ENCODE results near the gene UMODL1. TPM values are rescaled to one million over a fixed set of nuclear protein-coding genes. Genes with fewer than 3 reads are reported as not detected.

UMODL1 gene
- total and polyA plus RNA-seq, 9 donors: 0.01 to 2.2 (median 0.24) TPM; not detected in 5

DNA sequence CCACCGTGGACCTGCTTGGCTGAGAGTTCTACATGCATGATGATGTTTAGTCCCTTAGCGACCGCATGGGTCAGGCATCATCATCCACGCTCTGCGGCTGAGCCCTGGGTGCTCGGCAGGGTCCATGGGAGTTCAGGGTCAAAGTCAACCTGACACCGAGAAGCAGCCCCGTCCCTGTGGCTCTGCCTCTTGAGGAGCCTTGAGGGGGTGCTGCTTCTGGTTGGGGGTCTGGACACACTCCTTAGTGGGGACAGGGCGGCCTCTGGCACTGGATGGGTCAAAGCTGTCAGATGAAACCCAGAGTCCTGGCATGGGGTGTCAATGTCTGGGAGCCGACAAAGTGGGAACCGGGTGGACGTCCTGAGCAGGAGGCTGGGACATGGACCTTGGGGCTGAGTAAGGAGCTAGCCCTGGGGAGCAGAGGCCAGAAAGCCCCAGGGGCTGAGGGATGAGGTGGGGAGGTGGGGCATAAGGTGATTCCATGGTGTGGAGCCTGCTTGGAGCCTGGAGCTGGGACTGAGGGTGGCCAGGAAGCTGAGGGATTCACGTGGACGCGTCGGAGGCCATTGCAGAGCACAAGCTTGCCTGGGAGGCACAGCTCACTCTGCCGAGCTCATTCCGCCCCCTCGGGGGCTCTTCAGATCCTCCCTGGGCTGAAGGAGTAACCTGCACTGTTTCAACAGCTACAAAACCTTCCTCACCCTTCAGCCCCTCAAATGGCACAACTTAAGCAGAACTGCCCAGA is 53.9 kb downstream of the UMODL1 start:
- H3K36me3 ChIP-seq: no peaks in the 10 kb centered on the region
- TF ChIP-seq EP300 (IDR thresholded peaks at IDR 0.05) (no peak), POLR2A (IDR thresholded peaks at IDR 0.05) (no peak)
- TF ChIP-seq, protein P1, sequence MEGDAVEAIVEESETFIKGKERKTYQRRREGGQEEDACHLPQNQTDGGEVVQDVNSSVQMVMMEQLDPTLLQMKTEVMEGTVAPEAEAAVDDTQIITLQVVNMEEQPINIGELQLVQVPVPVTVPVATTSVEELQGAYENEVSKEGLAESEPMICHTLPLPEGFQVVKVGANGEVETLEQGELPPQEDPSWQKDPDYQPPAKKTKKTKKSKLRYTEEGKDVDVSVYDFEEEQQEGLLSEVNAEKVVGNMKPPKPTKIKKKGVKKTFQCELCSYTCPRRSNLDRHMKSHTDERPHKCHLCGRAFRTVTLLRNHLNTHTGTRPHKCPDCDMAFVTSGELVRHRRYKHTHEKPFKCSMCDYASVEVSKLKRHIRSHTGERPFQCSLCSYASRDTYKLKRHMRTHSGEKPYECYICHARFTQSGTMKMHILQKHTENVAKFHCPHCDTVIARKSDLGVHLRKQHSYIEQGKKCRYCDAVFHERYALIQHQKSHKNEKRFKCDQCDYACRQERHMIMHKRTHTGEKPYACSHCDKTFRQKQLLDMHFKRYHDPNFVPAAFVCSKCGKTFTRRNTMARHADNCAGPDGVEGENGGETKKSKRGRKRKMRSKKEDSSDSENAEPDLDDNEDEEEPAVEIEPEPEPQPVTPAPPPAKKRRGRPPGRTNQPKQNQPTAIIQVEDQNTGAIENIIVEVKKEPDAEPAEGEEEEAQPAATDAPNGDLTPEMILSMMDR (IDR thresholded peaks at IDR 0.05): no peak
- intact Hi-C loops (cut with DNase I): loop anchor here in 1 of 4 donors (5.0 kb wide), 1 partner anchor 523 kb away; no protein-coding TSS in a partner anchor
- DNase-seq: no peak
- 55 to 68% (median 63%) methylated on average over 19 of the region's 19 CpGs for WGBS, 3 donors
- no peaks in the 10 kb centered on the region for H3K27me3 ChIP-seq
- no peak overlapping the region for H3K27ac ChIP-seq
- H3K4me1 ChIP-seq (ENCODE audit: insufficient read depth): no peaks in the 10 kb centered on the region
- no peaks in the 10 kb centered on the region for H3K9me3 ChIP-seq
- H3K4me3 ChIP-seq: no peak overlapping the region

DNA sequence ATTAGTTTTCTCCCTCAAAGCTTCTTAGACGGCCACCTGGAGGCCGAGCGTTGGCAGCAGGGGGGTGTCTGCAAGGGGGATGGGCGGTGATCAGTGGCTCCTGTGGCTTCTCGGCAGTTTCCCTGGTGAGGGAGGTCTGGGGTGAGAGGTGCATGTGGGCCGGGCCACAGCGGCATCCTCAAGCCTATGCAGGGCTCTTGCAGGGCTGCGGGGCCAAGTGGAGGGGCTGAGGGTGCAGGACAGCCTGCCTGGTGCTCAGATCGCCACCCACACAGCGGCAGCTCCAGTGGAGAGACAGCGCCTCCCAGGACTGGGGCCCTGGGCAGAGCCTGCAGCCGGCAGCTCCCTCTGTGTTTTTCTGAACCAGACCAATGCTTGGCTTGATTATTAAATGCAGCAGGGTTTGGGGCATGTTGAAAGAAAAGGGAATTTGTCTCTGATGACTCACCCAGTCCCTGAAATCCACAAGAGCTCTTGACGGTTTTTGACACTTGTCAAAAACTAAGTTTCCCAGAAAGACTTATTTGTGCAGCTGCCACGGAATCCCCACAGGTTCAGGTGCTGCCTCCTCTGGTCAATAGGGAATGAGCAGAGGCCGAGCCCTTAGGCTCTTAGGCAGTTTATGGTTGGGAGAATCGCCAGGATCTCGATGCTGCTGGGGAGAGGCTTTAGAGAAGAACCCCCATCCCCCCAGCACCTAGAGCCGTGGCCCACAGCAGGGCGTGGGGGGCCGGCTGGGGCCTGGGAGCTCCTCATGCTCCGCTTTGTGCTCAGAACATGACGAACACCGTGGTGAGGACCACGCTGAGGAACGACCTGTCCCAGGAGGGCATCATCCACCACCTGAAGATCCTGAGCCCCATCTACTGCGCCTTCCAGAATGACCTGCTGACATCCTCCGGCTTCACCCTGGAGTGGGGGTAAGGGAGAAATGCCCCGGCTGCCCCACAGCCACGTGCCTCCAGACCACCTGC is 54.7 kb downstream of the UMODL1 start:
- WGBS, 3 donors: 52 to 58% (median 54%) methylated on average over 29 of the region's 29 CpGs
- intact Hi-C loops (cut with DNase I): no loop called here
- H3K4me1 ChIP-seq (ENCODE audit: insufficient read depth): no peaks in the 10 kb centered on the region
- TF ChIP-seq POLR2A (IDR thresholded peaks at IDR 0.05) (no peak), EP300 (IDR thresholded peaks at IDR 0.05) (no peak)
- TF ChIP-seq, protein P1 (IDR thresholded peaks at IDR 0.05): no peak
- H3K4me3 ChIP-seq: no peak overlapping the region
- H3K27ac ChIP-seq: no peak overlapping the region
- no peaks in the 10 kb centered on the region for H3K36me3 ChIP-seq
- H3K9me3 ChIP-seq: no peaks in the 10 kb centered on the region
- no peak for DNase-seq
- no peaks in the 10 kb centered on the region for H3K27me3 ChIP-seq

DNA sequence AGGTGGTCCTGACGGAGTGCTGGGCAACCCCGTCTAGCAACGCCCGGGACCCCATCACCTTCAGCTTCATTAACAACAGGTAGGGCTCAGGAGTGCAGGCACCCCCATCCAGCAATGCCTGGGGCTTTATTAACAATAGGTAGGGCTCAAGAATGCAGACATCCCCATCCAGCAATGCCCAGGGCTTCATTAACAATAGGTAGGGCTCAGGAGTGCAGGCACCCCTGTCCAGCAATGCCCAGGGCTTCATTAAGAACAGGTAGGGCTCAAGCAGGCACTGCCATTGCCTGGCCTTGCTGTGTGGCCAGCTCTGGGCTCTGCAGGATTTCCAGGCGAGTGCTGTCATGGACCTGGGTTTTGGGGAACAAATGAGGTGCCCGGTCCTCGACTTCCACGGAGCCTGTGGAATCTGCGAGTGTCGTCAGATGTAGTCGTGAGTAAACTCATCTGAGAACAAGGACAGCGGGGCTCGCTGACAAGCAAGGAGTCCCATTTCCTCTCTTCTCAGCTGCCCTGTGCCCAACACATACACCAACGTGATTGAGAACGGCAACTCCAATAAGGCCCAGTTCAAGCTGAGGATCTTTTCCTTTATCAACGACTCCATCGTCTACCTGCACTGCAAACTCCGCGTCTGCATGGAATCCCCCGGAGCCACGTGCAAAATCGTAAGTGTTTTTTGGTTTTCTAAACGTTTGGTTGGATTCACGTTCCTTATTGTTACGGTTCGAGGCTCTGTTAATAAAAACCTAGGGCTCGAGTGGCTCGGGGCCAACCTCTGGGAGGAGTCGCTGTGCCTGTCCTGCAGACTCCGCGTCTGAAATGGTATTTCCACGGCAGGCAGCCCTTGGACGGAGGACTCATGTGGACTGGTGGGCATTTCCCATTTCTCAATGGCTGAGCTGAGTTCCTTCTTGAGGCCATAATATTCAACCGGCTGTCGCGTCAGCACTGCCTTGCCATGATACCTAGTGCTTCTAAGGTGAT is 56.3 kb downstream of the UMODL1 start:
- no peaks in the 10 kb centered on the region for H3K27me3 ChIP-seq
- no peaks in the 10 kb centered on the region for H3K9me3 ChIP-seq
- TF ChIP-seq, protein P1 (IDR thresholded peaks at IDR 0.05): no peak
- no peak for TF ChIP-seq POLR2A (IDR thresholded peaks at IDR 0.05)
- TF ChIP-seq EP300 (IDR thresholded peaks at IDR 0.05): no peak
- DNase-seq: no peak
- no peak overlapping the region for H3K4me3 ChIP-seq
- H3K4me1 ChIP-seq (ENCODE audit: insufficient read depth): no peaks in the 10 kb centered on the region
- H3K36me3 ChIP-seq: no peaks in the 10 kb centered on the region
- H3K27ac ChIP-seq: no peak overlapping the region
- WGBS, 3 donors: 78 to 85% (median 83%) methylated on average over 36 of the region's 36 CpGs
- intact Hi-C loops (cut with DNase I): no loop called here

All from ovary (tissue), 9 donors.